ENCODE results near the gene CAPZA1.

The CAPZA1 gene

GRCh38 chr1:112693821-112694220 is 74.2 kb downstream of the CAPZA1 start:
- no peak for DNase-seq (ENCODE audit: low read depth)
- H3K4me3 ChIP-seq (replicated peaks; ENCODE audit: low read depth, low read length) = no peak overlapping the region
- no peak for TF ChIP-seq CTCF (IDR thresholded peaks at IDR 0.05; ENCODE audit: low read length, missing control alignments)

GRCh38 chr1:112694363-112694929 is 74.8 kb downstream of the CAPZA1 start:
- no peak overlapping the region for H3K4me3 ChIP-seq (replicated peaks; ENCODE audit: low read depth, low read length)
- DNase-seq (ENCODE audit: low read depth) = no peak
- TF ChIP-seq CTCF (IDR thresholded peaks at IDR 0.05; ENCODE audit: low read length, missing control alignments) = no peak

GRCh38 chr1:112695276-112695675 is 75.6 kb downstream of the CAPZA1 start:
- H3K4me3 ChIP-seq (replicated peaks; ENCODE audit: low read depth, low read length) = no peak overlapping the region
- no peak for DNase-seq (ENCODE audit: low read depth)
- TF ChIP-seq CTCF (IDR thresholded peaks at IDR 0.05; ENCODE audit: low read length, missing control alignments) = no peak

GRCh38 chr1:112696578-112697314 is 77.1 kb downstream of the CAPZA1 start:
- no peak overlapping the region for H3K4me3 ChIP-seq (replicated peaks; ENCODE audit: low read depth, low read length)

GRCh38 chr1:112697781-112698201 is 78.2 kb downstream of the CAPZA1 start:
- TF ChIP-seq CTCF (IDR thresholded peaks at IDR 0.05; ENCODE audit: low read length, missing control alignments) = no peak
- H3K4me3 ChIP-seq (replicated peaks; ENCODE audit: low read depth, low read length) = no peak overlapping the region
- DNase-seq (ENCODE audit: low read depth) = no peak

More at GRCh38 chr1:112696578-112697314, 77.1 kb downstream of the CAPZA1 start:
- TF ChIP-seq CTCF (IDR thresholded peaks at IDR 0.05; ENCODE audit: low read length, missing control alignments) = no peak
- no peak for DNase-seq (ENCODE audit: low read depth)

- no peak for TF ChIP-seq CTCF (IDR thresholded peaks at IDR 0.05; ENCODE audit: low read length, missing control alignments)
- no peak for DNase-seq (ENCODE audit: low read depth)
- no peak overlapping the region for H3K4me3 ChIP-seq (replicated peaks; ENCODE audit: low read depth, low read length)
These were observed 79.0 kb downstream of the CAPZA1 start for GRCh38 chr1:112698366-112699310.

Data from fibroblast of pulmonary artery (primary cell).